GM18909 (cell line): ENCODE data around the gene TTLL4.

Experiments
- ATAC-seq: cut with Tn5 transposase; IDR thresholded peaks from one replicate; pipeline ENCODE4 v1.9.1; 2021; ENCODE audit warnings: mild to moderate bottlenecking; ENCODE audit not compliant: unreplicated experiment, poor library complexity

Gene TTLL4

DNA sequence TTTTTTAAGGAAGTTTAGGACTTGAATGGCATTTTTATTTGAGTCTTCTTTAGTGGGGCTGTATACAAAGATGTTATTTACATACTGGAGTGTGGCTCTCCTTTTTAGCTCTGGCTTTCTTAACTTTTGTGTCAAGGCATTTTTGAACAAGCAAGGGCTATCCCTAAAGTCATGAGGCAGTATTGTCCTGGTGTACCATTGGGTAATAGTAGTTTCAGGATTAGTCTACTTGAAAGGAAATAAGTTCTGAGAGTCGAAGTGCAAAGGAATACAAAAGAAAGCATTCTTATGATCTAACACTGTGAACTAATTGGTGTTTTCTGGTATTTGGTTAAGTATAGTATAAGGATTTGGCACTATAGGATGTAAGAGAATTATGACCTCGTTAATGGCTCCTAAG is 69.4 kb downstream of the TTLL4 start:
- ATAC-seq = no peak

- no peak for ATAC-seq
These were observed 70.4 kb downstream of the TTLL4 start for GRCh38 chr2:218780851-218781690.

- no peak for ATAC-seq
These were observed 71.3 kb downstream of the TTLL4 start, which contains the start of gene CYP27A1 for GRCh38 chr2:218781691-218782527. CYP27A1 (plus strand) TSS chr2:218782147; CDS start chr2:218782183, 36 bp downstream.

GRCh38 chr2:218782528-218782844 is 71.9 kb downstream of the TTLL4 start:
- ATAC-seq = no peak

DNA sequence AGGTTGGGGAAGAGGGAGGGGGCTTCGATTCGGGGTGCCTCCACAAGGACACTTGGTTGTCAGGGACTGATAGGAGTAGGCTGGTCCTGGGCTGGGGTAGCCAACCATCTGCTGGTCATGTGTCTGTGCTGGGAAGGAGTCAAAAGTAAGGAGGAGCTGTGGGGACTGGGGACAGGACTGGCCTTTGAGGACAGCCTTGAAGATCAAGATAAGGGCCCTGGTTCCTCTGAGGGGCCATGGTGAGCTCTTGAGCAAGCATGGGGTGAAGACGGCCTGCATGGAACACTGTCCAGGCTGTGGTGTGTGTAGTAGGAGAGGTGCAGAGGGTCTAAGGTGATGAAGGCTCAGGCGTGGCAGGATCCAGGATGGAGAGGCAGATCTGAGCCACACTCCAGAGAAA is 73.1 kb downstream of the TTLL4 start:
- no peak for ATAC-seq

GRCh38 chr2:218785103-218785502 is 74.5 kb downstream of the TTLL4 start:
- ATAC-seq = no peak

GRCh38 chr2:218786133-218786532 is 75.5 kb downstream of the TTLL4 start:
- ATAC-seq = no peak

GRCh38 chr2:218788529-218789255 is 78.1 kb downstream of the TTLL4 start:
- no peak for ATAC-seq

- no peak for ATAC-seq
These were observed 81.8 kb downstream of the TTLL4 start for GRCh38 chr2:218792433-218792832.

DNA sequence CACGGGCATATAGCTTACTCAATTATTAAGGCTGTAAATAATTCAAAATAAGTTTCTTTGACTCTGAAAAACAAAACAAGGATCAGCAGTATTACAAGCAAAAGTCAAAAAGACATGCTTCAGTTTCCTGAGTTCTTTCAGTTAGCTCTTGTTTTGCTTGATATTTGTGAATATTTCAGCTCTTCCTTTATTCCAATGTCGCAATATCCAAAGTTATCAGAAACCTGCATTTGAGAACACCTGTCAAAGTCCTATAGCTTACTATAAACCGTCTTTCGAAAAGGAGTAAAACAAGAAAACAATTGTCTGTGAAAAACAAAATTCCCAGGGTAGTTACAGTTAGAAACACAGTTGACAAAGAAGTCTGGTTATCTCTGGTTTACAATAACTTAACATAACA is 86.1 kb downstream of the TTLL4 start:
- no peak for ATAC-seq

- no peak for ATAC-seq
These were observed 88.3 kb downstream of the TTLL4 start for GRCh38 chr2:218798767-218799504.

GRCh38 chr2:218799990-218800389 is 89.4 kb downstream of the TTLL4 start:
- ATAC-seq = no peak

DNA sequence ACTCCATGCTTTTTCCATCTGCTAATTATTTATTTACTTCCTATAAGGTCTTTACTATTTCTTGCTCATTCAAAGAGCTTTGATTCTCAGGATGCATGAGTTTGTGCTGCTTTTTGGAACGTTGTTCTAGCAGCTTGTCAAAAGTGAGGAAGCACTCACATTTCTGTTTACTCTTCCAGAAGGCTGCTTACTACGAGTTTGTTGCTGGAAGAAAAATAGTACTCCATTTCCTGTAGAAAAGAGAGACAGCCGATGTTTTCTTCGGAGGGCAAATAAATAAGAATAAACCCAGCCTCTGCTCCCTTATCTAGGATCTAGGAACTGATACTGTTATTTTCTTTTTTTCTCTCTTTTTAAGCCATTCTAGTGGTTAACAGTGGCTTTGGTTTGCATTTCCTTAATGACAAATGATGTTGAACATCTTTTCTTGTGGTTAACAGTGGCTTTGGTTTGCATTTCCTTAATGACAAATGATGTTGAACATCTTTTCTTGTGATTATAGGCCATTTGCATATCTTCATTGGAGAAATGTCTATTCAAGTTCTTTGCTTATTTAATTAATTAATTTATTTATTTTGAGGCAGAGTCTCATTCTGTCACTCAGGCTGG is 91.9 kb downstream of the TTLL4 start:
- no peak for ATAC-seq

DNA sequence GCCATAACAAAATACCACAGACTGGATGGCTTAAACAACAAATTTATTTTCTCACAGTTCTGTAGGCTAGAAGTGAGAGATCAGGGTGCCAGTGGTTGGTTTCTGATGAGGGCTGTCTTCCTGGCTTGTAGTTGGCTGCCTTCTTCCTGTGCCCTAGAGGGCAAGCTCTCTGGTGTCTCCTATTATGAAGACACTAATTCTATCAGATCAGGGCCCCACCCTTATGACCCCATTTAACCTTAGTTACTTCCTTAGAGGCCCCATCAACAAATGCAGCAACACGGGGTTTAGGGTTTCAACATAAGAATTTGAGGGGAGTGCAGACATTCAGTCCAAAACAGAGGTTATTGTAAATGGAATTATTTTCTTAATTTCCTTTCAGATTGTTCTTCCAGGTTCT is 94.2 kb downstream of the TTLL4 start:
- ATAC-seq = no peak
